ENCODE data around the gene FGF7.
"Not testable (repeated sequence)": the region's sequence is repeated elsewhere in the genome, so short reads cannot be mapped to it uniquely, and the experiment has no call there.

Gene FGF7

GRCh38 chr15:49423021-49423420 lies at the start of gene FGF7:
Gene FGF7 (plus strand): TSS chr15:49423242. CDS start chr15:49424298, 1,056 bp downstream.
- no peaks in the 10 kb centered on the region for H4K20me1 ChIP-seq
- H3K4me1 ChIP-seq = no peaks in the 10 kb centered on the region
- no peak for TF ChIP-seq Cebpa-rat (IDR thresholded peaks at IDR 0.05)
- no peak within 1 kb of the TSS for H3K4me3 ChIP-seq
- no peaks in the 10 kb centered on the region for H3K27me3 ChIP-seq
- H3K9ac ChIP-seq = no peak within 1 kb of the TSS
- no peaks in the 10 kb centered on the region for H3K36me3 ChIP-seq
- no peak within 1 kb of the TSS for H3K4me2 ChIP-seq
- no peaks in the 10 kb centered on the region for H3K9me3 ChIP-seq
- H3K27ac ChIP-seq = no peak within 1 kb of the TSS

DNA sequence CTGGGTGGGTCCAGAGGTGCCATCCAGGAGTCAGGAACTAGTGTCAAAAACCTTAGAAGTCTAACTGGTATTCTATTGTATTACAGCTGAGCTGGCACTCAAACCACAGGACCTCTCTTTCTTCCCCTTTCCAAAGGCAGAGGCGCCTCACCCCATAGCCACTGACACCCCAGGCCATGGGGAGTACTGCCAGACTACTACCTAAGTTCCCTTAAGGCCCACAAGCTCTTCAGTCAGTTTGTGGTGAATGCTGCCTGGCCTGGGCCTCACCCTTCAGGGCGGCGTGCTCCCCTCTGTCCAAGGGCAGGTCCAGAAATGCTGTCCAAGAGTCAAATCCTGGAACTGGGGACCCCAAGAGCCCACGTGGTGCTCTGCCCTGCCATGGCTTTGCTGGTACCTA lies 43.0 kb upstream of the FGF7 start:
- no peaks in the 10 kb centered on the region for H3K4me1 ChIP-seq
- H3K9me3 ChIP-seq = no peaks in the 10 kb centered on the region
- no peaks in the 10 kb centered on the region for H4K20me1 ChIP-seq
- H3K27me3 ChIP-seq = no peaks in the 10 kb centered on the region
- H3K4me2 ChIP-seq = no peak overlapping the region
- TF ChIP-seq Cebpa-rat (IDR thresholded peaks at IDR 0.05) = no peak
- no peak overlapping the region for H3K27ac ChIP-seq
- H3K36me3 ChIP-seq = no peaks in the 10 kb centered on the region
- H3K9ac ChIP-seq = no peak overlapping the region
- no peak overlapping the region for H3K4me3 ChIP-seq

GRCh38 chr15:49380912-49381311 lies 42.1 kb upstream of the FGF7 start:
- H3K36me3 ChIP-seq = no peaks in the 10 kb centered on the region
- H4K20me1 ChIP-seq = no peaks in the 10 kb centered on the region
- H3K4me3 ChIP-seq = no peak overlapping the region
- H3K9me3 ChIP-seq = no peaks in the 10 kb centered on the region
- no peak overlapping the region for H3K9ac ChIP-seq
- H3K27ac ChIP-seq = no peak overlapping the region
- no peaks in the 10 kb centered on the region for H3K4me1 ChIP-seq
- H3K27me3 ChIP-seq = no peaks in the 10 kb centered on the region
- H3K4me2 ChIP-seq = no peak overlapping the region
- no peak for TF ChIP-seq Cebpa-rat (IDR thresholded peaks at IDR 0.05)

- H3K9me3 ChIP-seq = no peaks in the 10 kb centered on the region
- no peaks in the 10 kb centered on the region for H3K27me3 ChIP-seq
- no peak overlapping the region for H3K27ac ChIP-seq
- no peak overlapping the region for H3K9ac ChIP-seq
- no peaks in the 10 kb centered on the region for H3K4me1 ChIP-seq
- no peak overlapping the region for H3K4me3 ChIP-seq
- no peak for TF ChIP-seq Cebpa-rat (IDR thresholded peaks at IDR 0.05)
- H4K20me1 ChIP-seq = no peaks in the 10 kb centered on the region
- H3K36me3 ChIP-seq = no peaks in the 10 kb centered on the region
- no peak overlapping the region for H3K4me2 ChIP-seq
These were observed 40.6 kb upstream of the FGF7 start for GRCh38 chr15:49382394-49382793.

DNA sequence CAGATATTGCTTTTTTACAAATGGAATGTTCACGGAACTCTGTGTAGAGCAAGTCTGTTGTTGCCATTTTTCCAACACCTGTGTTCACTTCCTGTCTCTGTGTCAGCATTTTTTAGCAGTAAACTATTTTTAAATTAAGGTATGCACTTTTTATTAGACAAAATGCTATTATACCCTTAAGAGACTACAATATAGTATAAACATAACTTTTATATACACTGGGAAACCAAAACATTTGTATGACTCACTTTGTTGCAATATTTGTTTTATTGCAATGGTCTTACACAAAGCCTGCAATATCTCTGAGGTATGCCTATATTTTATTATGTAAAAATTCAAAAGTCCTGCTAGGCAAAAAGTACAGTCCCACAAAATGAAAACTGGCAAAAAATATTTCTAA lies 39.8 kb upstream of the FGF7 start:
- Histone ChIP-seq H3K4me2 (no peak overlapping the region), H3K36me3 (no peaks in the 10 kb centered on the region), H4K20me1 (no peaks in the 10 kb centered on the region), H3K4me1 (no peaks in the 10 kb centered on the region), H3K27me3 (no peaks in the 10 kb centered on the region), H3K9me3 (no peaks in the 10 kb centered on the region), H3K4me3 (no peak overlapping the region), H3K9ac (no peak overlapping the region), H3K27ac (no peak overlapping the region)
- TF ChIP-seq Cebpa-rat (IDR thresholded peaks at IDR 0.05) = no peak

GRCh38 chr15:49387471-49387870 lies 35.6 kb upstream of the FGF7 start:
- no peaks in the 10 kb centered on the region for H4K20me1 ChIP-seq
- TF ChIP-seq Cebpa-rat (IDR thresholded peaks at IDR 0.05) = no peak
- H3K9ac ChIP-seq = no peak overlapping the region
- H3K4me2 ChIP-seq = no peak overlapping the region
- H3K9me3 ChIP-seq = no peaks in the 10 kb centered on the region
- no peaks in the 10 kb centered on the region for H3K36me3 ChIP-seq
- no peak overlapping the region for H3K4me3 ChIP-seq
- no peaks in the 10 kb centered on the region for H3K27me3 ChIP-seq
- no peak overlapping the region for H3K27ac ChIP-seq
- no peaks in the 10 kb centered on the region for H3K4me1 ChIP-seq

DNA sequence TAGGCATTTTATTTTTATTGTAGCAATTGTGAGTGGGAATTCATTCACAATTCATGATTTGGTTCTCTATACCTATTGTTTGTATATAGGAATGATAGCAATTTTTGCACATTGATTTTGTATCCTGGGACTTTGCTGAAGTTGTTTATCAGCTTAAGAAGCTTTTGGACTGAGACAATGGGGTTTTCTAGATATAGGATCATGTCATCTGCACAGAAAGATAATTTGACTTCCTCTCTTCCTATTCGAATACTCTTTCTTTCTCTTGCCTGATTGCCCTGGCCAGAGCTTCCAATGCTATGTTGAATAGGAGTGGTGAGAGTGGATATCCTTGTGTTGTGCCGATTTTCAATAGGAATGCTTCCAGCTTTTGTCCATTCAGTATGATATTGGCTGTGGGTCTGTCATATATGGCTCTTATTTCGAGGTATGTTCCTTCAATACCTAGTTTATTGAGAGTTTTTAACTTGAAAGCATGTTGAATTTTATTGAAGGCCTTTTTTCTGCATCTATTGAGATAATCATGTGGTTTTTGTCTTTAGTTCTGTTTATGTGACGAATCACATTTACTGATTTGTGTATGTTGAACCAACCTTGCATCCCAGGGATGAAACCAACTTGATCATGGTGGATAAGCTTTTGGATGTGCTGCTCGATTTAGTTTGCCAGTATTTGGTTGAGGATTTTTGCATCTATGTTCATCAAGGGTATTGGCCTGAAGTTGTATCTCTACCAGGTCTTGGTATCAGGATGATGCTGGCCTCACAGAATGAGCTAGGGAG lies 20.3 kb upstream of the FGF7 start:
- H3K9me3 ChIP-seq, H3K36me3 ChIP-seq, H4K20me1 ChIP-seq, H3K4me2 ChIP-seq, H3K9ac ChIP-seq, H3K4me3 ChIP-seq, H3K4me1 ChIP-seq, H3K27ac ChIP-seq, H3K27me3 ChIP-seq: not testable (repeated sequence)

DNA sequence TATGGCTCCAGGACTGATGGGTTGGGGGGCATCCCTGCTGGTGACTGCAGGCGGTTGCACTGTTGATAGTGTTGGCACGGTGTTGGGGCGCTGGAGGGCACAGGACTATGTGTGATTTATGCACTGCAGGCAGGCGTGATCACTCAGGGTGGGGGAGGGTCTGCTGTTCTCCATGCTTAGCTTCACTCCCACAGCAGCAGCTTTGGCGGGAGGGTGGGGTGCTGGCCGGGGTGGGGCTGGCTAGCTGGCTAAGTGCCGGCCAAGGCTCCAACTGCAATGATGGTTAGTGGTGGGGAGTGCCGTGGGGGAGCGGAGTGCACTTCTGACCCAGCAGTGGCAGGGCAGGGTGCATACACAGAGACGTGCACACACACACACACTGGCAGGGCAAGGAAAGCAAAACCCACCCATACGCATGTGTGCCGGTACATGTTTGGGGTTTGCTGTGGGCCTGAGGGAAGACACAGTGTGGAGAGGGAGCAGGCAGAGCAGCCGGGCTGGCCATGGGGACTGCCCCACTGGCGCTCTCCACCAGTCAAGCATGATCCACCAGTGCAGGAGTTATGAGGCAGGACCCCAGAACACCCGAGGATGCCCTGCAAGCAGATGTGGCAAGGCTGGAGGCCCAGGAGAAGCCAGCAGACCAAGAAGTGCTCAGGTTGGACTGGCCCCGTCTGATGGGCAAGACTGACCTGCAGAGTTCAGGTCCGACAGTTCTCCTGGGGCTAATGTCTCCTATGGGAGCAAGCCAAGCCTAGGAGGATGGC lies 16.5 kb upstream of the FGF7 start:
- Histone ChIP-seq H3K4me3 (no peak overlapping the region), H3K4me1 (no peaks in the 10 kb centered on the region), H3K27me3 (no peaks in the 10 kb centered on the region), H4K20me1 (no peaks in the 10 kb centered on the region), H3K4me2 (no peak overlapping the region), H3K27ac (no peak overlapping the region), H3K36me3 (no peaks in the 10 kb centered on the region), H3K9ac (no peak overlapping the region), H3K9me3 (no peaks in the 10 kb centered on the region)
- TF ChIP-seq Cebpa-rat (IDR thresholded peaks at IDR 0.05) = no peak

- no peak for TF ChIP-seq Cebpa-rat (IDR thresholded peaks at IDR 0.05)
- Histone ChIP-seq H3K4me2 (no peak overlapping the region), H3K36me3 (no peaks in the 10 kb centered on the region), H3K4me1 (no peaks in the 10 kb centered on the region), H3K4me3 (no peak overlapping the region), H3K27me3 (no peaks in the 10 kb centered on the region), H3K9me3 (no peaks in the 10 kb centered on the region), H3K27ac (no peak overlapping the region), H4K20me1 (no peaks in the 10 kb centered on the region), H3K9ac (no peak overlapping the region)
These were observed 12.4 kb upstream of the FGF7 start for GRCh38 chr15:49410641-49411040.

DNA sequence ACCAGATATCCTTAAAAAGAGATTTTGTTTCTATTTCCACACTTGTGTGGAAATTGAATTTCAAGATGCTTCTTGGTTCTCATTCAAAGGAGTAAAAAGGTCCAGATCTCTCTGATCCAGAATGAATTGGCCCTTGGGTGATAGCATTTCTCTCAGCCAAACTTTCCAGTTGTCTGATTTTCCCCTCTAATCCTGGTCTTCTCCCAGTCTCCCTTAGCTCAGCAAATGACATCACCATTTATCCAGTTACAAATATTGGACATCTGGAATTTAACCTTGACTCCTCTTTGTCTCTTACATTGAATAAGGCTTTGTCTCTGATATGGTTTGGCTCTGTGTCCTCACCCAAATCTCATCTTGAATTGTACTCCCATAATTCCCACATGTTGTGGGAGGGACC lies 10.2 kb upstream of the FGF7 start:
- Histone ChIP-seq H4K20me1 (no peaks in the 10 kb centered on the region), H3K4me1 (no peaks in the 10 kb centered on the region), H3K4me2 (no peak overlapping the region), H3K4me3 (no peak overlapping the region), H3K9me3 (no peaks in the 10 kb centered on the region), H3K27me3 (no peaks in the 10 kb centered on the region), H3K27ac (no peak overlapping the region), H3K9ac (no peak overlapping the region), H3K36me3 (no peaks in the 10 kb centered on the region)
- no peak for TF ChIP-seq Cebpa-rat (IDR thresholded peaks at IDR 0.05)
